Measurements from ENCODE around the gene GID8. TPM values are rescaled to one million over a fixed set of nuclear protein-coding genes. Genes with fewer than 3 reads are reported as not detected.

The GID8 gene
- total and polyA plus RNA-seq, 2 of the 13 experiments (the other 11 are each of a cell fraction or from before 2014, with no cell fraction given), result 39.6 to 59.8 TPM

DNA sequence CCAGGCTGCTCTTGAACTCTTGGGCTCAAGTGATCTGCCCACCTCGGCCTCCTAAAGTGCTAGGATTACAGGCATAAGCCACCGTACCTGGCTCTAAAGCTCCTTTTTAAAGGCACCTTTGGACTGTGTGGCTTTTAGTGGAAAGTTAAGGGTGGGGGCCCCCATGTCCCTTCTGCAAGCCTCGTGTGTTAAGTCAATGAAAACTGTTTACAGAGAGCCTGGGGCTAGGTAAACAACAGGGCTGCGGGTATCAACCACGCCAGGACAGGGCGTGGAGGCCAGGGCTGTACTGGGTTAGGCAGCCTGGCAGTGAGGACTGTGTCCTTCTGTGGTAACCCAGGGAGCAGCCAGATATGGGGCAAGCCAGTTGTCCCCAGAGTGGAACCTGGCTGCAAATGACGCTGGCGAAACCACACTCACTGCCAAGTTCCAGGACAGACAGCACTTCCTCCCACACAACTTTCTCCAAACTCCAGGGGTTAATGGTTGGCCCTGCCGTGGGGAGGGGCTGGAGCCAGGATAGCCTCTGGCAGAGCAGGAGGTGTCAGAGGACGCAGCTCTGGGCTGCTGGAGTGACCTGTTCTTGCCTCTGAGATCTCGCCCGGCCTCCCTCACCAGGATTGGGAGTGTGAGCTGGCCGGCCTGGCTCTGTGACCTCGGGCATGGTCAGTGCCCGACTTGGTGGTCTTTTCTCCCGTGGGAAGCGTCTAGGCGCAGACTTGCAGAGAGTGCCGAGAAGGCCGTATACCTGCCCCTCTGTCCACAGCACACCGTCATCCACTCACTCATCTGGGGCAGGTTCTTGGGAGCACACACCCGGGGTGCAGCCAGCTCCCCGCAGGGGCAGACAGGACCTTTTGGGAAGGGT lies 17.8 kb downstream of the GID8 start (continued):
- TF ChIP-seq ATM (IDR thresholded peaks at IDR 0.05; ENCODE audit: borderline replicate concordance) (no peak), FOXP1 (IDR thresholded peaks at IDR 0.05) (peak; percentile 100), FOXP1 (CRISPR knock-in tag; IDR thresholded peaks at IDR 0.05) (peak; percentile 100), CCDC6 (CRISPR knock-in tag; IDR thresholded peaks at IDR 0.05) (peak; percentile 83; the same call in 1 of the 2 replicates), TCF7L2 (IDR thresholded peaks at IDR 0.05; ENCODE audit: low read depth, low read length) (no peak), REPIN1 (CRISPR knock-in tag; IDR thresholded peaks at IDR 0.05; ENCODE audit: borderline replicate concordance, low read depth) (peak; percentile 93), TGIF2 (CRISPR knock-in tag; IDR thresholded peaks at IDR 0.05) (peak; percentile 96), CENPT (CRISPR knock-in tag; IDR thresholded peaks at IDR 0.05; ENCODE audit: low read depth) (0 out of 2 replicates have a peak, but pooled peaks have one; percentile 59), HNF4G (IDR thresholded peaks at IDR 0.05; ENCODE audit: borderline replicate concordance, low read depth, low read length) (peak; percentile 98), HNF4G (CRISPR knock-in tag; IDR thresholded peaks at IDR 0.05; ENCODE audit: borderline replicate concordance, low read depth) (peak; percentile 98), KLF6 (CRISPR knock-in tag; IDR thresholded peaks at IDR 0.05) (peak; percentile 96), MTF2 (CRISPR knock-in tag; IDR thresholded peaks at IDR 0.05; ENCODE audit: borderline replicate concordance) (peak; percentile 79; the same call in 1 of the 2 replicates), NBN (conservative IDR thresholded peaks at IDR 0.05) (no peak), KLF11 (CRISPR knock-in tag; IDR thresholded peaks at IDR 0.05) (peak; percentile 91), ZNF562 (CRISPR knock-in tag; IDR thresholded peaks at IDR 0.05; ENCODE audit: borderline replicate concordance) (no peak), RAD21 (CRISPR knock-in tag; IDR thresholded peaks at IDR 0.05) (peak; percentile 62; the same call in 1 of the 2 replicates), FOXK2 (IDR thresholded peaks at IDR 0.05) (peak; percentile 96)
- TF ChIP-seq, protein P1, sequence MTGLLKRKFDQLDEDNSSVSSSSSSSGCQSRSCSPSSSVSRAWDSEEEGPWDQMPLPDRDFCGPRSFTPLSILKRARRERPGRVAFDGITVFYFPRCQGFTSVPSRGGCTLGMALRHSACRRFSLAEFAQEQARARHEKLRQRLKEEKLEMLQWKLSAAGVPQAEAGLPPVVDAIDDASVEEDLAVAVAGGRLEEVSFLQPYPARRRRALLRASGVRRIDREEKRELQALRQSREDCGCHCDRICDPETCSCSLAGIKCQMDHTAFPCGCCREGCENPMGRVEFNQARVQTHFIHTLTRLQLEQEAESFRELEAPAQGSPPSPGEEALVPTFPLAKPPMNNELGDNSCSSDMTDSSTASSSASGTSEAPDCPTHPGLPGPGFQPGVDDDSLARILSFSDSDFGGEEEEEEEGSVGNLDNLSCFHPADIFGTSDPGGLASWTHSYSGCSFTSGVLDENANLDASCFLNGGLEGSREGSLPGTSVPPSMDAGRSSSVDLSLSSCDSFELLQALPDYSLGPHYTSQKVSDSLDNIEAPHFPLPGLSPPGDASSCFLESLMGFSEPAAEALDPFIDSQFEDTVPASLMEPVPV (CRISPR knock-in tag; IDR thresholded peaks at IDR 0.05), result peak; percentile 80
- TF ChIP-seq, protein P2, sequence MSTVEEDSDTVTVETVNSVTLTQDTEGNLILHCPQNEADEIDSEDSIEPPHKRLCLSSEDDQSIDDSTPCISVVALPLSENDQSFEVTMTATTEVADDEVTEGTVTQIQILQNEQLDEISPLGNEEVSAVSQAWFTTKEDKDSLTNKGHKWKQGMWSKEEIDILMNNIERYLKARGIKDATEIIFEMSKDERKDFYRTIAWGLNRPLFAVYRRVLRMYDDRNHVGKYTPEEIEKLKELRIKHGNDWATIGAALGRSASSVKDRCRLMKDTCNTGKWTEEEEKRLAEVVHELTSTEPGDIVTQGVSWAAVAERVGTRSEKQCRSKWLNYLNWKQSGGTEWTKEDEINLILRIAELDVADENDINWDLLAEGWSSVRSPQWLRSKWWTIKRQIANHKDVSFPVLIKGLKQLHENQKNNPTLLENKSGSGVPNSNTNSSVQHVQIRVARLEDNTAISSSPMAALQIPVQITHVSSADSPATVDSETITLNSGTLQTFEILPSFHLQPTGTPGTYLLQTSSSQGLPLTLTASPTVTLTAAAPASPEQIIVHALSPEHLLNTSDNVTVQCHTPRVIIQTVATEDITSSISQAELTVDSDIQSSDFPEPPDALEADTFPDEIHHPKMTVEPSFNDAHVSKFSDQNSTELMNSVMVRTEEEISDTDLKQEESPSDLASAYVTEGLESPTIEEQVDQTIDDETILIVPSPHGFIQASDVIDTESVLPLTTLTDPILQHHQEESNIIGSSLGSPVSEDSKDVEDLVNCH (CRISPR knock-in tag; IDR thresholded peaks at IDR 0.05), result peak; percentile 92; the same call in 1 of the 2 replicates
- TF ChIP-seq, protein P3, sequence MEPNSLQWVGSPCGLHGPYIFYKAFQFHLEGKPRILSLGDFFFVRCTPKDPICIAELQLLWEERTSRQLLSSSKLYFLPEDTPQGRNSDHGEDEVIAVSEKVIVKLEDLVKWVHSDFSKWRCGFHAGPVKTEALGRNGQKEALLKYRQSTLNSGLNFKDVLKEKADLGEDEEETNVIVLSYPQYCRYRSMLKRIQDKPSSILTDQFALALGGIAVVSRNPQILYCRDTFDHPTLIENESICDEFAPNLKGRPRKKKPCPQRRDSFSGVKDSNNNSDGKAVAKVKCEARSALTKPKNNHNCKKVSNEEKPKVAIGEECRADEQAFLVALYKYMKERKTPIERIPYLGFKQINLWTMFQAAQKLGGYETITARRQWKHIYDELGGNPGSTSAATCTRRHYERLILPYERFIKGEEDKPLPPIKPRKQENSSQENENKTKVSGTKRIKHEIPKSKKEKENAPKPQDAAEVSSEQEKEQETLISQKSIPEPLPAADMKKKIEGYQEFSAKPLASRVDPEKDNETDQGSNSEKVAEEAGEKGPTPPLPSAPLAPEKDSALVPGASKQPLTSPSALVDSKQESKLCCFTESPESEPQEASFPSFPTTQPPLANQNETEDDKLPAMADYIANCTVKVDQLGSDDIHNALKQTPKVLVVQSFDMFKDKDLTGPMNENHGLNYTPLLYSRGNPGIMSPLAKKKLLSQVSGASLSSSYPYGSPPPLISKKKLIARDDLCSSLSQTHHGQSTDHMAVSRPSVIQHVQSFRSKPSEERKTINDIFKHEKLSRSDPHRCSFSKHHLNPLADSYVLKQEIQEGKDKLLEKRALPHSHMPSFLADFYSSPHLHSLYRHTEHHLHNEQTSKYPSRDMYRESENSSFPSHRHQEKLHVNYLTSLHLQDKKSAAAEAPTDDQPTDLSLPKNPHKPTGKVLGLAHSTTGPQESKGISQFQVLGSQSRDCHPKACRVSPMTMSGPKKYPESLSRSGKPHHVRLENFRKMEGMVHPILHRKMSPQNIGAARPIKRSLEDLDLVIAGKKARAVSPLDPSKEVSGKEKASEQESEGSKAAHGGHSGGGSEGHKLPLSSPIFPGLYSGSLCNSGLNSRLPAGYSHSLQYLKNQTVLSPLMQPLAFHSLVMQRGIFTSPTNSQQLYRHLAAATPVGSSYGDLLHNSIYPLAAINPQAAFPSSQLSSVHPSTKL (CRISPR knock-in tag; IDR thresholded peaks at IDR 0.05), result peak; percentile 96
- TF ChIP-seq, protein P4, sequence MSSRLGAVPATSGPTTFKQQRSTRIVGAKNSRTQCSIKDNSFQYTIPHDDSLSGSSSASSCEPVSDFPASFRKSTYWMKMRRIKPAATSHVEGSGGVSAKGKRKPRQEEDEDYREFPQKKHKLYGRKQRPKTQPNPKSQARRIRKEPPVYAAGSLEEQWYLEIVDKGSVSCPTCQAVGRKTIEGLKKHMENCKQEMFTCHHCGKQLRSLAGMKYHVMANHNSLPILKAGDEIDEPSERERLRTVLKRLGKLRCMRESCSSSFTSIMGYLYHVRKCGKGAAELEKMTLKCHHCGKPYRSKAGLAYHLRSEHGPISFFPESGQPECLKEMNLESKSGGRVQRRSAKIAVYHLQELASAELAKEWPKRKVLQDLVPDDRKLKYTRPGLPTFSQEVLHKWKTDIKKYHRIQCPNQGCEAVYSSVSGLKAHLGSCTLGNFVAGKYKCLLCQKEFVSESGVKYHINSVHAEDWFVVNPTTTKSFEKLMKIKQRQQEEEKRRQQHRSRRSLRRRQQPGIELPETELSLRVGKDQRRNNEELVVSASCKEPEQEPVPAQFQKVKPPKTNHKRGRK (CRISPR knock-in tag; IDR thresholded peaks at IDR 0.05), result no peak
